A549 (cell line): Measurements from ENCODE around the gene TTPAL.

ENCODE experiments used
- CTCF ChIP-seq: fragments of >200 bp; sonication (Bioruptor Twin); formaldehyde crosslinking; IDR thresholded peaks from 3 replicates; pipeline ENCODE4 v1.5.1; 2016
- JUNB ChIP-seq: fragments of >200 bp; sonication (Bioruptor Twin); formaldehyde crosslinking; IDR thresholded peaks from 2 replicates; pipeline ENCODE4 v1.6.1; 2016
- PHF8 ChIP-seq: fragments of 200-600 bp; sonication (generic); IDR thresholded peaks from 2 replicates; pipeline ENCODE4 v1.6.1; 2016; ENCODE audit warnings: low read depth, mild to moderate bottlenecking, antibody characterized with exemption, moderate library complexity, borderline replicate concordance
- SMC3 ChIP-seq: fragments of >200 bp; sonication (Bioruptor Twin); formaldehyde crosslinking; IDR thresholded peaks from 3 replicates; pipeline ENCODE4 v1.6.1; 2018; ENCODE audit warnings: inconsistent platforms
- ZNF302 ChIP-seq: fragments of 250-450 bp; sonication (Bioruptor Pico); IDR thresholded peaks from 2 replicates; pipeline ENCODE4 v1.9.0; 2021; ENCODE audit warnings: inconsistent platforms, mild to moderate bottlenecking, moderate library complexity

GRCh38 chr20:44542890-44543289, 67.2 kb downstream of the TTPAL start:
- TF ChIP-seq SMC3 = no peak
- no peak for TF ChIP-seq JUNB
- no peak for TF ChIP-seq CTCF
- no peak for TF ChIP-seq ZNF302 (CRISPR knock-in tag)
- TF ChIP-seq PHF8 = no peak
